ENCODE results near the gene ROR2.
A peak's percentile ranks its signal among the peaks of the same experiment; 100 is the strongest.

The ROR2 gene

DNA sequence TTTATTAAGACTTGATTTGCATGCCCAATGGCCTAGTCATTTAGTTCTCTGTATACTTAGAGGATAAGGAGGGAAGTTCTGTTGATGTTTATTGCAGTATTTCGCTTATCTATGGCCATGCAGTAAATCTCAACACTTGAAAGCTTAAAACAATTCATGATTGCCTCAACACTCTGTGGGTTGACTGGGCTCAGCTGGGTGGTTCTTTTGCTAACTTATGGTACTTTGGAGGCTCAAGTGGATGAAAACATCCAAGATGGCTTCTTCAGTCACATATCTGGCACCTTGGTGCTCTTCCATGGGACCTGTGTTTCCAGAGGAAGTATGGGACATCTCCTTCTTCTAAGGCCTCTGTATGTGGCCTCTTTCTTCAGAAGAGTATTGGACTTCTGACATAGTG is 10.3 kb upstream of the ROR2 start:
- Histone ChIP-seq H4K20me1 (ENCODE audit: low read depth, low read length) (no peaks in the 10 kb centered on the region), H3K9me3 (ENCODE audit: insufficient read depth, low read length) (no peaks in the 10 kb centered on the region), H3K36me3 (ENCODE audit: low read length) (no peaks in the 10 kb centered on the region), H3K9me2 (replicated peaks; ENCODE audit: insufficient read depth, low read length) (no peaks in the 10 kb centered on the region), H3K79me2 (ENCODE audit: insufficient read depth, low read length) (no peaks in the 10 kb centered on the region), H3K4me3 (ENCODE audit: insufficient read depth, low read length, poor library complexity, severe bottlenecking) (no peak overlapping the region), H3K4me2 (ENCODE audit: low read depth, low read length, poor library complexity, severe bottlenecking) (no peak overlapping the region), H3K27ac (ENCODE audit: low read depth, low read length) (no peak overlapping the region), H3F3A (ENCODE audit: insufficient read depth) (no peaks in the 10 kb centered on the region), H2AFZ (ENCODE audit: low read depth, low read length, severe bottlenecking) (no peak overlapping the region), H3K27me3 (ENCODE audit: low read length) (no peaks in the 10 kb centered on the region), H3K9ac (ENCODE audit: low read length) (no peak overlapping the region)
- TF ChIP-seq, protein P1, sequence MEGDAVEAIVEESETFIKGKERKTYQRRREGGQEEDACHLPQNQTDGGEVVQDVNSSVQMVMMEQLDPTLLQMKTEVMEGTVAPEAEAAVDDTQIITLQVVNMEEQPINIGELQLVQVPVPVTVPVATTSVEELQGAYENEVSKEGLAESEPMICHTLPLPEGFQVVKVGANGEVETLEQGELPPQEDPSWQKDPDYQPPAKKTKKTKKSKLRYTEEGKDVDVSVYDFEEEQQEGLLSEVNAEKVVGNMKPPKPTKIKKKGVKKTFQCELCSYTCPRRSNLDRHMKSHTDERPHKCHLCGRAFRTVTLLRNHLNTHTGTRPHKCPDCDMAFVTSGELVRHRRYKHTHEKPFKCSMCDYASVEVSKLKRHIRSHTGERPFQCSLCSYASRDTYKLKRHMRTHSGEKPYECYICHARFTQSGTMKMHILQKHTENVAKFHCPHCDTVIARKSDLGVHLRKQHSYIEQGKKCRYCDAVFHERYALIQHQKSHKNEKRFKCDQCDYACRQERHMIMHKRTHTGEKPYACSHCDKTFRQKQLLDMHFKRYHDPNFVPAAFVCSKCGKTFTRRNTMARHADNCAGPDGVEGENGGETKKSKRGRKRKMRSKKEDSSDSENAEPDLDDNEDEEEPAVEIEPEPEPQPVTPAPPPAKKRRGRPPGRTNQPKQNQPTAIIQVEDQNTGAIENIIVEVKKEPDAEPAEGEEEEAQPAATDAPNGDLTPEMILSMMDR (IDR thresholded peaks at IDR 0.05; ENCODE audit: insufficient read depth, low read length, poor library complexity, severe bottlenecking): no peak
- no peak for TF ChIP-seq EZH2phosphoT487 (conservative IDR thresholded peaks at IDR 0.05; ENCODE audit: low read length)

DNA sequence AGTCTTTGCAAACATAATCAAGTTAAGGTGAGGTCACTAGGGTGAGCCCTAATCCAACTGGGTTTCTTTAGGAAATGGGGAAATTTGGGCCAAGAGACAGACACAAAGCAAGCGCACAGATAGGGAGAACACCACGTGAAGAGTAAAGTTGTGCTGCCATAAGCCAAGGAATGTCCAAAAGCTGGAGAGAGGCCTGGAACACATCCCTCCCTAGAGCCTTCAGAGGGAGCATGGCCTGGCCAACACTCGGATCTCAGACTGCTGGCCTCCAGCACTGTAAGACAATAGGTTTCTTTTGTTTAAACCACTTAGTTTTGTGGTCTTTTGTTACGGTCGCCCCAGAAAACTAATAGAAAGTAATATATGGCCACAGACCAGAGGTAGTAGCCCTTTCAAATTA is 8.1 kb upstream of the ROR2 start:
- no peaks in the 10 kb centered on the region for H4K20me1 ChIP-seq (ENCODE audit: low read depth, low read length)
- no peaks in the 10 kb centered on the region for H3K36me3 ChIP-seq (ENCODE audit: low read length)
- no peak overlapping the region for H3K9ac ChIP-seq (ENCODE audit: low read length)
- H3K27me3 ChIP-seq (ENCODE audit: low read length): no peaks in the 10 kb centered on the region
- H3K9me2 ChIP-seq (replicated peaks; ENCODE audit: insufficient read depth, low read length): no peaks in the 10 kb centered on the region
- H3K27ac ChIP-seq (ENCODE audit: low read depth, low read length): no peak overlapping the region
- TF ChIP-seq, protein P1 (IDR thresholded peaks at IDR 0.05; ENCODE audit: insufficient read depth, low read length, poor library complexity, severe bottlenecking): no peak
- H3F3A ChIP-seq (ENCODE audit: insufficient read depth): no peaks in the 10 kb centered on the region
- H3K9me3 ChIP-seq (ENCODE audit: insufficient read depth, low read length): no peaks in the 10 kb centered on the region
- H2AFZ ChIP-seq (ENCODE audit: low read depth, low read length, severe bottlenecking): no peak overlapping the region
- H3K4me2 ChIP-seq (ENCODE audit: low read depth, low read length, poor library complexity, severe bottlenecking): no peak overlapping the region
- H3K79me2 ChIP-seq (ENCODE audit: insufficient read depth, low read length): no peaks in the 10 kb centered on the region
- no peak overlapping the region for H3K4me3 ChIP-seq (ENCODE audit: insufficient read depth, low read length, poor library complexity, severe bottlenecking)

DNA sequence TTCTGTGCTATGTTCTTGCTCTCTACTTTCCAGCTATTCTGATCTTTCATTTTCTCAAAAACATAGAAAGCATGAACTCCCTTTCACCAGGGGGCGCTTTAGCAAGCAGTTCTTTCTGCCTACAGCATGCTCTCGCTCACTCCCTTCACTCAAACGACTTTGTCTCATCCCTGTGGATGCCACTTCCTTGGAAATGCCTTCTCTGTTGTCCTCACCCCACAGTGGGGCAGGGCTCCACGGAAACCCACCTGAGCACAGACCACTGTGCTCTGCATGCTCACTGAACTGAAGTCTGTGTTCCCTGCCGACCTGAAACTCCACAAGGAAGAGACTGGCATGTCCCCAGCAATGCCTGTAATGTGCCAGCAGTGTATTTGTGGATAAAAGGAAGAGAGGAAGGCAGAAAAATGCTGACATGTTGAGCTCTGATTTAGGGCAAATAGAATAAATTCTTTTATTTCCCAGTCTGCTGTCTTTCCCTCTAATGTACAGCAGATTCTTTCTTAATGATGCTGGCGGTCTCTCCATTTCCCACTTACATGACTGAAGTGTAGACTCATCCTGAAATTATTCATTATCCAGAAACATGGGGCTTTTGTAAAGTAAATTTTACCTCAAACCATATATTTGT is 4.9 kb upstream of the ROR2 start:
- Histone ChIP-seq H3K36me3 (ENCODE audit: low read length) (no peaks in the 10 kb centered on the region), H3K4me3 (ENCODE audit: insufficient read depth, low read length, poor library complexity, severe bottlenecking) (no peak overlapping the region), H3K4me2 (ENCODE audit: low read depth, low read length, poor library complexity, severe bottlenecking) (no peak overlapping the region), H3K9me3 (ENCODE audit: insufficient read depth, low read length) (no peaks in the 10 kb centered on the region), H3F3A (ENCODE audit: insufficient read depth) (no peaks in the 10 kb centered on the region), H3K9ac (ENCODE audit: low read length) (no peak overlapping the region), H3K9me2 (replicated peaks; ENCODE audit: insufficient read depth, low read length) (no peaks in the 10 kb centered on the region), H3K79me2 (ENCODE audit: insufficient read depth, low read length) (no peaks in the 10 kb centered on the region), H3K27ac (ENCODE audit: low read depth, low read length) (no peak overlapping the region), H3K27me3 (ENCODE audit: low read length) (no peaks in the 10 kb centered on the region), H2AFZ (ENCODE audit: low read depth, low read length, severe bottlenecking) (no peak overlapping the region), H4K20me1 (ENCODE audit: low read depth, low read length) (no peaks in the 10 kb centered on the region)
- TF ChIP-seq, protein P1 (IDR thresholded peaks at IDR 0.05; ENCODE audit: insufficient read depth, low read length, poor library complexity, severe bottlenecking): peak; percentile 76
- TF ChIP-seq EZH2phosphoT487 (conservative IDR thresholded peaks at IDR 0.05; ENCODE audit: low read length): no peak
